Measurements from ENCODE around the gene BRD4. TPM values are rescaled to one million over a fixed set of nuclear protein-coding genes. Genes with fewer than 3 reads are reported as not detected.

BRD4 gene
- polyA plus RNA-seq, 2 of the 4 experiments (the other 2 are of a cell fraction) = 8.3 to 22.5 TPM

DNA sequence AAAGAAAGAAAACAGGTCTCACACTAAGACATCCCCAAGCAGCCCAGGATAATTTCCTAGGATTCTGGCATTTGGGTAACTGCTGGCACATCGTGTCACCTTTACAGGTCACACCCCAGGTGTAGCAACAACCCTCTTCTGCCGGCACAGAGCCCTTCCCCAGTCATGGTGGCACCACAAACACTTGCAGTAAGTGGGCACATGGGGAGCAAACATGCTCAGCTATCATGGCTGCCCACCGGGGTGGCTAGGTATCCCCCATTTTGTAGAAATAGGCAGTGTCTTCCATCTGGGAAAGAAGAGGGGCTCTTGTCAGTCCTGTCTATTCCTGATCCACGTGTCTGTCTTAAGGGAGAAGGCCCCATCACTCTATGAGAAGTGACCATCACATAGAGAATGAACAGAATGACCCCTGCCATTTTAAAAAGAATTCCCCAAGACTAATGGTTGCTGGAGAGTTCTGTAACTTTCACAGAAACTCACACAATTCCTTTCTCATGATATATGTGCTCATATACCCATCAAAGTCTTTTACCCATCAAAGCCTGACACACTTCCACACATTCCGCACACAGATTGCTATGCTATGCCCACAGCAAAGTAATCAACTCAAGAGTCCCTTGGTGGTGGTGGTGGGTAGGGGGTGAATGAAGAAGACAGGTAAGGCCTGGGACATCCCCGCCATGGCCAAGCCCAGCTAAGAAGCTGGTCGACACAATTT lies 33.3 kb downstream of the BRD4 start:
- Histone ChIP-seq H3K27ac (peak overlapping the region; percentile 81 to 88), H3K4me3 (no peak overlapping the region), H3K4me1 (peaks cover 100% of the 10 kb centered on the region), H3K9me3 (no peaks in the 10 kb centered on the region), H3K4me2 (peak overlapping the region; percentile 84)
- ATAC-seq (no peak), FAIRE-seq (no peak), DNase-seq (ENCODE audit: low read depth in 1 of 2, low spot score in 1 of 2) (no peak)
- TF ChIP-seq JUNB (IDR thresholded peaks at IDR 0.05) (no peak), MYC (IDR thresholded peaks at IDR 0.05; ENCODE audit: borderline replicate concordance, low read length) (no peak), ZSCAN20 (CRISPR knock-in tag; IDR thresholded peaks at IDR 0.05) (no peak), JUN (IDR thresholded peaks at IDR 0.05) (no peak), ZC3H11A (IDR thresholded peaks at IDR 0.05) (no peak), EHMT2 (IDR thresholded peaks at IDR 0.05; ENCODE audit: low read depth) (no peak), ESRRA (IDR thresholded peaks at IDR 0.05; ENCODE audit: borderline replicate concordance, low read length) (no peak)
- TF ChIP-seq, protein P1, sequence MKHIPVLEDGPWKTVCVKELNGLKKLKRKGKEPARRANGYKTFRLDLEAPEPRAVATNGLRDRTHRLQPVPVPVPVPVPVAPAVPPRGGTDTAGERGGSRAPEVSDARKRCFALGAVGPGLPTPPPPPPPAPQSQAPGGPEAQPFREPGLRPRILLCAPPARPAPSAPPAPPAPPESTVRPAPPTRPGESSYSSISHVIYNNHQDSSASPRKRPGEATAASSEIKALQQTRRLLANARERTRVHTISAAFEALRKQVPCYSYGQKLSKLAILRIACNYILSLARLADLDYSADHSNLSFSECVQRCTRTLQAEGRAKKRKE (CRISPR knock-in tag; IDR thresholded peaks at IDR 0.05; ENCODE audit: low read depth) = no peak
- TF ChIP-seq, protein P2, sequence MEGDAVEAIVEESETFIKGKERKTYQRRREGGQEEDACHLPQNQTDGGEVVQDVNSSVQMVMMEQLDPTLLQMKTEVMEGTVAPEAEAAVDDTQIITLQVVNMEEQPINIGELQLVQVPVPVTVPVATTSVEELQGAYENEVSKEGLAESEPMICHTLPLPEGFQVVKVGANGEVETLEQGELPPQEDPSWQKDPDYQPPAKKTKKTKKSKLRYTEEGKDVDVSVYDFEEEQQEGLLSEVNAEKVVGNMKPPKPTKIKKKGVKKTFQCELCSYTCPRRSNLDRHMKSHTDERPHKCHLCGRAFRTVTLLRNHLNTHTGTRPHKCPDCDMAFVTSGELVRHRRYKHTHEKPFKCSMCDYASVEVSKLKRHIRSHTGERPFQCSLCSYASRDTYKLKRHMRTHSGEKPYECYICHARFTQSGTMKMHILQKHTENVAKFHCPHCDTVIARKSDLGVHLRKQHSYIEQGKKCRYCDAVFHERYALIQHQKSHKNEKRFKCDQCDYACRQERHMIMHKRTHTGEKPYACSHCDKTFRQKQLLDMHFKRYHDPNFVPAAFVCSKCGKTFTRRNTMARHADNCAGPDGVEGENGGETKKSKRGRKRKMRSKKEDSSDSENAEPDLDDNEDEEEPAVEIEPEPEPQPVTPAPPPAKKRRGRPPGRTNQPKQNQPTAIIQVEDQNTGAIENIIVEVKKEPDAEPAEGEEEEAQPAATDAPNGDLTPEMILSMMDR (IDR thresholded peaks at IDR 0.05) = no peak
- ChIA-PET POLR2A (no interaction called here), CTCF (interaction anchor here (0.6 to 2.8 kb wide), 5 partner anchors 16 to 121 kb away, joined by 3 to 12 read pairs (median 3); no protein-coding TSS in a partner anchor)
- 71% methylated on average over 5 of the region's 7 CpGs for WGBS (ENCODE audit: missing lambda C conversion rate)

DNA sequence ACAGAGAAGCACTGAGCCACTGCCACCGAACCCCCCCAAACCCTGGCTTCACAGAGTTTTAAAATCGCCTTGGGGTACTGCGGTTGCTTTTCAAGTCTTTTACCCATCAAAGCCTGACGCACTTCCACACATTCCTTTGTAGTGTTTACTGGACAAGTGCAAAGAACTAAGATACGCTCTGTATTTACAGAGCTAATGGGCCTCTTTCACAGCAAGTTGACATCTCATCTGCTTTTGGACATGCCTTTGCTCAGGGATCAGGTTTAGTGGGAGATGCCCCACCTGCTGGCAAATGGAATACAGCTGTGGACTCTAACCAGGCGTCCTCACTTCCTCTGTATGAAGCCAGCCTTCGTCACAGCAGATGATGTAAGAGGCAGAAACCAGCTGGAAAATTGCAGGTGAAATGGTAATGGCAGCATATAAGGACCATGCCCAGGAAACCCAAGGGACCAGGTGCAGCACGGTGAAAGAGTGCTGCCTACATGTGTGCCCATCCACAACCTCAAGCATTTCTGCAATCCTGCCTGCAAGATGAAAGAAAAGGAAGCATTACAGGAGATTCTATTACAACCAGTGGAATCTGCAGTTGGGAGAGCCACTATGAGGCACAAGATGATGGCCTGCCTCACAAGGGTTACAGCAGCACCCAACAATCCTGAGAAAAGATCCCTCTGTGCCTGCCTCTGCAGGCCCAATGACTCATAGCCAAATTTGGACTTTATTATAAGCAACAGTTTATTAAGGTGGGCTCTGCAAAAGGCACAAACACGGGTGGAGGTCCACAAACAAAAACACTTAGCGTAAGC lies 34.7 kb downstream of the BRD4 start:
- Histone ChIP-seq H3K4me1 (peaks cover 100% of the 10 kb centered on the region), H3K27ac (peak overlapping the region; percentile 81 to 88), H3K4me3 (0 out of 3 replicates have a peak overlapping the region, but pooled peaks have one; percentile 22), H3K4me2 (peak overlapping the region; percentile 84), H3K9me3 (no peaks in the 10 kb centered on the region)
- DNase-seq (ENCODE audit: low read depth in 1 of 2, low spot score in 1 of 2) (peak; percentile 37 to 85), ATAC-seq (peak; percentile 80 to 92), FAIRE-seq (no peak)
- POLR2A ChIA-PET = no interaction called here
- CTCF ChIA-PET = interaction anchor here (0.9 to 2.8 kb wide), 4 partner anchors 14 to 19 kb away, joined by 3 to 12 read pairs (median 4); no protein-coding TSS in a partner anchor
- WGBS (ENCODE audit: missing lambda C conversion rate) = 29% methylated on average over 10 of the region's 10 CpGs
- TF ChIP-seq RARB (CRISPR knock-in tag; IDR thresholded peaks at IDR 0.05) = no peak
- no peak for TF ChIP-seq TFCP2L1 (CRISPR knock-in tag; IDR thresholded peaks at IDR 0.05)
- TF ChIP-seq GATA3 (IDR thresholded peaks at IDR 0.05; ENCODE audit: borderline replicate concordance) = peak; percentile 32; the same call in 1 of the 2 replicates
- TF ChIP-seq FOSL2 (IDR thresholded peaks at IDR 0.05) = no peak
- TF ChIP-seq FOSL2 (CRISPR knock-in tag; IDR thresholded peaks at IDR 0.05) = no peak
- TF ChIP-seq, protein P3, sequence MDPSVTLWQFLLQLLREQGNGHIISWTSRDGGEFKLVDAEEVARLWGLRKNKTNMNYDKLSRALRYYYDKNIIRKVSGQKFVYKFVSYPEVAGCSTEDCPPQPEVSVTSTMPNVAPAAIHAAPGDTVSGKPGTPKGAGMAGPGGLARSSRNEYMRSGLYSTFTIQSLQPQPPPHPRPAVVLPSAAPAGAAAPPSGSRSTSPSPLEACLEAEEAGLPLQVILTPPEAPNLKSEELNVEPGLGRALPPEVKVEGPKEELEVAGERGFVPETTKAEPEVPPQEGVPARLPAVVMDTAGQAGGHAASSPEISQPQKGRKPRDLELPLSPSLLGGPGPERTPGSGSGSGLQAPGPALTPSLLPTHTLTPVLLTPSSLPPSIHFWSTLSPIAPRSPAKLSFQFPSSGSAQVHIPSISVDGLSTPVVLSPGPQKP (IDR thresholded peaks at IDR 0.05; ENCODE audit: low read depth, low read length) = no peak
- no peak for TF ChIP-seq HOXA7 (CRISPR knock-in tag; IDR thresholded peaks at IDR 0.05)
- no peak for TF ChIP-seq SREBF2 (IDR thresholded peaks at IDR 0.05)
- TF ChIP-seq ESRRA (IDR thresholded peaks at IDR 0.05; ENCODE audit: borderline replicate concordance, low read length) = no peak
- no peak for TF ChIP-seq EHF (CRISPR knock-in tag; IDR thresholded peaks at IDR 0.05)
- TF ChIP-seq, protein P4, sequence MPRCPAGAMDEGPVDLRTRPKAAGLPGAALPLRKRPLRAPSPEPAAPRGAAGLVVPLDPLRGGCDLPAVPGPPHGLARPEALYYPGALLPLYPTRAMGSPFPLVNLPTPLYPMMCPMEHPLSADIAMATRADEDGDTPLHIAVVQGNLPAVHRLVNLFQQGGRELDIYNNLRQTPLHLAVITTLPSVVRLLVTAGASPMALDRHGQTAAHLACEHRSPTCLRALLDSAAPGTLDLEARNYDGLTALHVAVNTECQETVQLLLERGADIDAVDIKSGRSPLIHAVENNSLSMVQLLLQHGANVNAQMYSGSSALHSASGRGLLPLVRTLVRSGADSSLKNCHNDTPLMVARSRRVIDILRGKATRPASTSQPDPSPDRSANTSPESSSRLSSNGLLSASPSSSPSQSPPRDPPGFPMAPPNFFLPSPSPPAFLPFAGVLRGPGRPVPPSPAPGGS (IDR thresholded peaks at IDR 0.05) = 0 out of 3 replicates have a peak, but pooled peaks have one; percentile 25
- TF ChIP-seq RAD21 (conservative IDR thresholded peaks at IDR 0.05 in 1 of 2, IDR thresholded peaks at IDR 0.05 in 1 of 2) = no peak; a peak in 1 of 5 replicates
- TF ChIP-seq KDM1A (IDR thresholded peaks at IDR 0.05; ENCODE audit: low read depth) = no peak
- TF ChIP-seq MYC (IDR thresholded peaks at IDR 0.05; ENCODE audit: borderline replicate concordance, low read length) = no peak
- peak; percentile 51 to 79; a peak in 2 of 5 replicates for TF ChIP-seq EP300 (IDR thresholded peaks at IDR 0.05)
- TF ChIP-seq RFX5 (IDR thresholded peaks at IDR 0.05) = no peak
- TF ChIP-seq, protein P5, sequence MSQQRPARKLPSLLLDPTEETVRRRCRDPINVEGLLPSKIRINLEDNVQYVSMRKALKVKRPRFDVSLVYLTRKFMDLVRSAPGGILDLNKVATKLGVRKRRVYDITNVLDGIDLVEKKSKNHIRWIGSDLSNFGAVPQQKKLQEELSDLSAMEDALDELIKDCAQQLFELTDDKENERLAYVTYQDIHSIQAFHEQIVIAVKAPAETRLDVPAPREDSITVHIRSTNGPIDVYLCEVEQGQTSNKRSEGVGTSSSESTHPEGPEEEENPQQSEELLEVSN (IDR thresholded peaks at IDR 0.05; ENCODE audit: borderline replicate concordance, low read depth) = no peak
- no peak for TF ChIP-seq CBX2 (IDR thresholded peaks at IDR 0.05; ENCODE audit: borderline replicate concordance, low read depth)
- no peak for TF ChIP-seq HDAC2 (IDR thresholded peaks at IDR 0.05)
- TF ChIP-seq, protein P6, sequence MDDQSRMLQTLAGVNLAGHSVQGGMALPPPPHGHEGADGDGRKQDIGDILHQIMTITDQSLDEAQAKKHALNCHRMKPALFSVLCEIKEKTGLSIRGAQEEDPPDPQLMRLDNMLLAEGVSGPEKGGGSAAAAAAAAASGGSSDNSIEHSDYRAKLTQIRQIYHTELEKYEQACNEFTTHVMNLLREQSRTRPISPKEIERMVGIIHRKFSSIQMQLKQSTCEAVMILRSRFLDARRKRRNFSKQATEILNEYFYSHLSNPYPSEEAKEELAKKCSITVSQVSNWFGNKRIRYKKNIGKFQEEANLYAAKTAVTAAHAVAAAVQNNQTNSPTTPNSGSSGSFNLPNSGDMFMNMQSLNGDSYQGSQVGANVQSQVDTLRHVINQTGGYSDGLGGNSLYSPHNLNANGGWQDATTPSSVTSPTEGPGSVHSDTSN (IDR thresholded peaks at IDR 0.05) = no peak
- TF ChIP-seq PHF8 (IDR thresholded peaks at IDR 0.05; ENCODE audit: borderline replicate concordance, low read depth) = no peak
- TF ChIP-seq CHD2 (IDR thresholded peaks at IDR 0.05; ENCODE audit: low read length, partially characterized antibody) = no peak

All from A549 (cell line).